Astrocyte (in vitro differentiated cells and primary cell): ENCODE data around the gene CACNA1C.

Experiments used
- CTCF ChIP-seq: IDR thresholded peaks from 2 replicates; pipeline ENCODE4 v1.5.1; 2011; ENCODE audit warnings: low read depth, mild to moderate bottlenecking, inconsistent platforms, low read length, moderate library complexity; ENCODE audit not compliant: insufficient read depth
- EZH2 ChIP-seq: IDR thresholded peaks from 2 replicates; pipeline ENCODE4 v1.6.1; 2012; ENCODE audit warnings: mild to moderate bottlenecking, low read length, inconsistent platforms; ENCODE audit not compliant: insufficient read depth

DNA sequence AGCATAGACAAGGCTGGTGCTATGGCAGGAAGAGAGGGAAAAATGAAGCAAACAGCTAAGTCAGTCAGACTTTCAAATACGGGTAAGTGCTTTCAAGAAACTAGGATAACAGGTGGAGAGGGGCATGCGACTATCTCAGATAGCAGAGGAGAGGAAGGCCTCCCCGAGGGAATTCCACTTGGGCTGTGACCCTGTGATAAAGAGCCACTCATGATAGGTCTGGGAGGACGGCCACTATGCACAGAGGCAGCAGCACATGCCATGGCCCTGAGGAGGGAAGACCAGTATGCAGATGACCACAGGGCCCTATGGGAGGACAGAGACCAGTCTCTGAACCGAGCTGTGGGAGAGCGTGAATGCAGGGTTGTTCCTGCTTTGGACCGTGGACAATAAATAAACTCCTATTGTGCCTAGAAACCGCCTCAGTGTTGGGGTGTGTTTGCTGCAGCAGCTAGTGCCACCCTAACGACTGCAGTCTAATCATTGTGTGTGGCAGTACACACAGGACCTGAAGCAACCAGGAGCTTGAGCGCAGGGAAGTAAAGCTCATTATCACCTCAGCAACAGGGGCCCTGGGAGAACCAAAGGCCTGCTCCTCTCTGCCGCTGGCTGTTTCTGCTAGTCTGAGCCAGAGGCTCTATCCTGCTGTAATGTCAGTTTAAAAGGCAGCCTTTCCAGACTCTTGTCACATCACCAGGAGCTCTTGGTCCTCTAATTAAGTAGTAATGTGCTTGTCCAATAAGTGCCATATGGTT, 119.1 kb downstream of the CACNA1C start:
- TF ChIP-seq CTCF (no peak), EZH2 (no peak)
